GM18951 (cell line): ENCODE results near the gene CEMIP.

ENCODE experiments used
- POLR2A ChIP-seq: IDR thresholded peaks from 4 replicates; pipeline ENCODE4 v1.6.1; 2011; ENCODE audit warnings: mild to moderate bottlenecking; ENCODE audit not compliant: insufficient read length, insufficient read depth; ENCODE audit errors: extremely low read depth
- in situ Hi-C: fragments of 300-500 bp; cut with MboI; formaldehyde crosslinking; loops from one replicate; pipeline ENCODE4 v1.12.0; 2022; ENCODE audit warnings: low sequenced_read_pairs, mixed read lengths, inconsistent platforms; ENCODE audit not compliant: unreplicated experiment

Gene CEMIP

DNA sequence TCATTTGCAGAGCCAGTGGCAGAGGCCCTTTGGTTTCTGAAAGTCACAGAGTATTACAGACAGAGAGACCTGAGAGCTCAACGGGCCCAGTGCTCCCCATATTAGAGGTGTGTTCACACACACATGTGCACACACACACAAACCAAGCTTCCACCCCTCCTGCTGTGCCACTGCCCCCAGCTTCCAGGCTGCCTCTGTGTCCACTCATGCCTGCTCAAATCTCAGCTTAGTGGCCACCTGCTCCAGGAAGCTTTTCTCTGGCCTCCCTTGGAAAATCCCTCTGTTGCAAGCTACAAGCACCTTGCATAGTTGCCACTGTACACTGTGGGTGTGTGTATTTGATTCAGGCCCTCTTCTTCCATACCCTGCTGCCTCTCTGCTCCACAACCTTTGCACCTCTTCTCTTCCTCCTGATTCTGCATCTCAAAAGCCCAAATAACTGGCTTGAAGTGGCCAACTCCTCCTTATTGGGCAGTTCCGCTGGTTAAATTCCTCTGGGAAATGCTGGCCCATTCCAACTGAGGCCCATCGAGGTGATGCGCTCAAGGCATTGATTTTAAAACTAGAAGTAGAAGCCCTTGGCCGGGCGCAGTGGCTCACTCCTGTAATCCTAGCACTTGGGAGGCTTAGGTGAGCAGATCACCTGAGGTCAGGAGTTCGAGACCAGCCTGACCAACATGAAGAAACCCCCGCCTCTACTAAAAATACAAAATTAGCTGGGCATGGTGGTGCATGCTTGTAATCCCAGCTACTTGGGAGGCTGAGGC, 187.4 kb downstream of the CEMIP start:
- in situ Hi-C loops = loop anchor here (25.0 kb wide), 1 partner anchor 179 kb away; the partner anchor contains the start of gene CEMIP
- no peak for TF ChIP-seq POLR2A

DNA sequence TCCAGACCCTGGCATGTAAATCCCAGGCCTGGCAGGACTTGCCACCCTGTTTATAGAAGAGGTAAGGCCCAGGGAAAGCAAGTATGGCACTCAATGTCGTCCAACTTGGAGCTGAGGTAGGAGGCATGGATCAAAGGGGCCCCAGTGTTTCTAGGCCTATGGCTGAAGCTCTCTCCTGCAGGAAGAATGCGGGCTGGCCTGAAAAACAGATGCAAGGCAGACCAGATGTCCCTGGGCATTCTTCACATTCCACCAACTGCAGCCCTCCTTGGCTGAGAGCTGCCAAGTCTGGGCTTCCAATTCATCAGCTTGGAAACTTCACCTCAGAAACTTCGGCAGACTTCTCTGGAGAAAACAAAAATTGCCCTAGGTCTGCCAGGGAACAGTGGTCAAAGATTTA, 188.3 kb downstream of the CEMIP start:
- no peak for TF ChIP-seq POLR2A
- in situ Hi-C loops = loop anchor here (25.0 kb wide), 1 partner anchor 180 kb away; the partner anchor contains the start of gene CEMIP

GRCh38 chr15:80967991-80968510, 188.9 kb downstream of the CEMIP start:
- TF ChIP-seq POLR2A = no peak
- in situ Hi-C loops = loop anchor here (25.0 kb wide), 1 partner anchor 181 kb away; the partner anchor contains the start of gene CEMIP

DNA sequence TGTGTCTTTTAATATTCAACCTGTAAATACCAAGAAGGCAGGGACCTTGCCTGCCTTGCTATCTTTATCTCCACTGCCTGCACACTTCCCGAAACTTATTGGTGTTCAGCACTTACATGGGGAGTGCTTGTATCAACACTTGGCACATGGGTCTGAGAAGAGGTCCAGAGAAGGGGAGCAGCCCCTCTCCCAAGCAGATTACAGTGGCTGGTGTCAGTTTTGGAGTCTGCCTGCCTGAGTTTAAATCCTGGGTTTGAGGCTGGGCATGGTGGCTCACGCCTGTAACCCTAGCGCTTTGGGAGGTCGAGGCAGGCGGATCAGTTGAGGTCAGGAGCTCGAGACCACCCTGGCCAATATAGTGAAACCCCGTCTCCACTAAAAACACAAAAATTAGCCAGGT, 190.1 kb downstream of the CEMIP start:
- in situ Hi-C loops = loop anchor here (25.0 kb wide), 1 partner anchor 182 kb away; the partner anchor contains the start of gene CEMIP
- no peak for TF ChIP-seq POLR2A

DNA sequence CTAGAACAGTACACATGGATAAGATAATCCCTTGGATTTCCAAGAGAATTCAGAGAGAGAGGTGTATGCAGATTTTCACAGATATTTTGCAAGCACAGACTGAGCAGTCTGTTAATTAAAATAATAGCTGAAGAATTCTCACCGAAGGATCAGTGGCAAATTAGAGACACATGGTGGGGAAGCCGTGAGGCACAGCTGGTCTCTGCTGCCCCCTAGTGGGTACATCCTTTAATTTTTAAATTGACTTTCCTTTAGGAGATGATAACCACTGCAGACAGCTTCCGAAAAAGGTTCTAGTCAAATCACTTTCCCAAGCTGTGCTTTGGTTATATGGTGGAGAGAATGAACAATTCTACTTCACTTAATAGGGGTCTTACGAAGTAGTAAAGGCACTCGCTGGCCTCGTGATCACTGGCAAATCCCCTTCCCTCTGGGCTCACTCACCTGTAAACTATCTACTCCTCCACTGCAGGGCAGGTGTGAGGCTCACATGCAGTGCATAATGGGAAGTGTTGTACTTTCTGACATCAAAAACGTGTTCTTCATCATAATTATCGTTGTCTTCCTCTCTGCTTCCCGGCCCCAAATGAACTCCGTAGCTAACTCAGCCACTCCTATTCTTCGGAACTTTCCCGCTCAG, 191.0 kb downstream of the CEMIP start:
- in situ Hi-C loops = loop anchor here (10.0 to 25.0 kb wide), 2 partner anchors 183 to 515 kb away; partner anchors contain the start of gene CEMIP
- no peak for TF ChIP-seq POLR2A

DNA sequence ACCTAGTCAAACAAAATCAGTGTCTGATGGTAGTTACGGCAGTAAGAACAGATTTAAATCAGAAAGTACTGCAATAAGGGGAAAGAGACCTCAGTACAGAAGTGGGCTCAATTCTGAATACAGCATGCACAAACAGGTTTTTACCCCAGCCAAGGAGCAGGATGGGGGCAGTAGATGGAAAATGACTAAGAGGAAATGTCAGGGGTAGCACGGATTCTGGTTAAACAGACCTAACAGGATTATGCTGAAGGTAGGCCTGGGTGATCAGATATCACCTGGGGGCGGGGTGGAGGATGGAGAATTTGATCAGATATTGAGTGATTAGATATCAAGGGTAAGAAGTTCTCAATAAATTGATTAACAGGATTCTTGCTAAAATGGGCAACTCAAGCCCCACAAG, 191.5 kb downstream of the CEMIP start:
- in situ Hi-C loops = loop anchor here (10.0 to 25.0 kb wide), 2 partner anchors 183 to 516 kb away; partner anchors contain the start of gene CEMIP
- TF ChIP-seq POLR2A = no peak

GRCh38 chr15:80971143-80971542, 192.0 kb downstream of the CEMIP start:
- TF ChIP-seq POLR2A = no peak
- in situ Hi-C loops = loop anchor here (10.0 to 25.0 kb wide), 2 partner anchors 184 to 516 kb away; partner anchors contain the start of gene CEMIP

GRCh38 chr15:80972276-80972675, 193.1 kb downstream of the CEMIP start:
- TF ChIP-seq POLR2A = no peak
- in situ Hi-C loops = loop anchor here (10.0 to 25.0 kb wide), 2 partner anchors 185 to 517 kb away; partner anchors contain the start of gene CEMIP

GRCh38 chr15:80974914-80975313, 195.7 kb downstream of the CEMIP start:
- no peak for TF ChIP-seq POLR2A
- in situ Hi-C loops = loop anchor here (10.0 to 25.0 kb wide), 2 partner anchors 188 to 520 kb away; partner anchors contain the start of gene CEMIP

DNA sequence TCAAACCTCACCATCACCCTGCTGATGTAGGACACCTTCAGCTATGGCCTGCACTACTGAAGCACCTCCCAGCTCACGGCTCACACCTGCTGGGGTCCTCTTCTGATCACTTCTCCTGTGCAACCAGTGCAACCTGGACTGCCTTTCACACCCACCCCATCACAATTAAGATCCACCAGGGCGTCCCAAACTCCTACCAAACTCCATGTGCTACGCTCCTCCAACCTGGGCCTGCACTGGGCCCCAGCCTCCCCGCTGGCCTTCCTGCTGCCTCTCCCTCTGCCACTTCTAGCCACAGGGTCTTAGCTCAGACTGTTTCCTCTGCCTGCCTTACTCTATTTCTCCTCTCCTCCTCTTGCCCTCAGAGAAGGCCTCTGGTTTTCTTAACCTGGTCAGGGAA, 197.7 kb downstream of the CEMIP start:
- in situ Hi-C loops = loop anchor here (10.0 kb wide), 1 partner anchor 522 kb away; no protein-coding TSS in a partner anchor
- no peak for TF ChIP-seq POLR2A

DNA sequence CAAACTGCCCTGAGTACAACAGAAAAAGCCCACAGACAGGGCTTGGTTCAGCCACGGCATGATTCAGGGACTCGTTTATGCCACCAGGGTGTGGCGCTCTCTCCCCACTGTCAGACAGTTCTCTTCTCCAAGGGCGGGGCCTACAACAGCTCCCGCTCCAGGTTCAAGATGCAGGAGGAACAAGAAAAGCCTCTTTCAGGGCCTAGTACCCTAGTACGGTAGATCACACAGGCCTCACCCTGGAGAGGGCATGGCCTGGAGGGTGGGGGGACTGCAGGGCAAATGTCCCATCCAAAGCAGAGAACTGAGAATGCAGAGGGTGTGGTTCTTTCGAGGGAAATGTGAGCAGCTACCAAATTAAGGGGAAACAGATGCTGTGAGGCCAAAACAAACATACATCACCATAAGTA, 198.5 kb downstream of the CEMIP start:
- in situ Hi-C loops = loop anchor here (10.0 kb wide), 1 partner anchor 523 kb away; no protein-coding TSS in a partner anchor
- no peak for TF ChIP-seq POLR2A

DNA sequence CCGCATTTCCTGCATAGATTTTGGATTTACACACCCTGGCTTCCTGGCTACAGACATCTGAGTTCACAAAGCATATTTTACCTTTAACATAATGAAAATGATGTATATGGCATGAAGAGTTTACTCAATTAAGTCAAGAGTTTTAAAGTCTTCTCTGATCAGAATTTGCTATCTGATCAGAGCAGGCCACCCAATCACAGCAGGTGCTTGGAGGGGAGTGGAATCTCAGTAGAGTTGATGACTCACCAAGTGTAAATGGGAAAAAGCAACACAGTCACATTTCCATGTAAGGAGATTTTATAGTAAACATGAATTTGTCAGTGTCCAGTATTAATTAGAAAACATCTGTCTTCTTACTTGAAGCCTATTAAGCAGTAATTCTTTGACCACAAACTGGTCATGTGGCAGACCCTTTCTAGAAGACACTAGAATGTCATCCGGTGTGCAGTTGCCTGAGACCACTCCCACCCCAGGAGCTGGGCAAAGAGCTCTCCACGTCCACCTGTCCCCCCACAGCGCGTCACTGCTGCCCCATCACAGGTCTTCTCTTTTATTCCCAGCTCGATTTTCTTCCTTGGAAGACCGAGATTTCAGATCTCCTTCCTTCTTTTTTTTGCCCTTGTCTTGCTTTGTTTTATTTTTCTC, 199.6 kb downstream of the CEMIP start:
- TF ChIP-seq POLR2A = no peak

More for the DNA sequence above, 199.6 kb downstream of the CEMIP start:
- in situ Hi-C loops = loop anchor here (10.0 kb wide), 1 partner anchor 524 kb away; no protein-coding TSS in a partner anchor
